ENCODE results near the gene PABPN1L. TPM values are rescaled to one million over a fixed set of nuclear protein-coding genes. Genes with fewer than 3 reads are reported as not detected.

Gene PABPN1L
- total and polyA plus RNA-seq, 2 of the 4 experiments (the other 2 are of a cell fraction) = not detected

- no peak overlapping the region for H3K4ac ChIP-seq (ENCODE audit: low read depth, low read length)
- H3K14ac ChIP-seq (replicated peaks; ENCODE audit: low read depth, low read length) = no peak overlapping the region
- no peaks in the 10 kb centered on the region for H4K20me1 ChIP-seq (ENCODE audit: insufficient read depth, low read length)
- ChIA-PET CTCF (no interaction called here), POLR2A (ENCODE audit: unreplicated experiment) (no interaction called here)
- ATAC-seq (ENCODE audit: low read depth) (no peak), DNase-seq (no peak)
- H3K79me1 ChIP-seq (ENCODE audit: low read depth in 1 of 2, low read length in 2 of 2) = no peaks in the 10 kb centered on the region
- H2AFZ ChIP-seq (replicated peaks; ENCODE audit: low read length, poor library complexity) = no peak overlapping the region
- no peak overlapping the region for H4K91ac ChIP-seq (ENCODE audit: insufficient read depth, low read depth, low read length)
- H3K9me1 ChIP-seq (ENCODE audit: insufficient read depth, low read length) = no peaks in the 10 kb centered on the region
- no peak overlapping the region for H2AK9ac ChIP-seq (replicated peaks; ENCODE audit: low read depth, low read length, poor library complexity)
- no peaks in the 10 kb centered on the region for H3K36me3 ChIP-seq (ENCODE audit: control insufficient read depth, insufficient read depth, low read length)
- WGBS, 2 experiments (ENCODE audit: extremely low coverage in 2 of 2, insufficient read length in 1 of 2) = 66% methylated on average over 12 of the region's 27 CpGs; no CpG with 5 or more reads in 1 of the 2 experiments
- BruUV-seq (replicated peaks) = no TSS peak
- TF ChIP-seq USF2 (IDR thresholded peaks at IDR 0.05; ENCODE audit: low read depth, low read length) (no peak), ELK1 (IDR thresholded peaks at IDR 0.05; ENCODE audit: borderline replicate concordance, low read depth, low read length) (no peak), NFE2L2 (IDR thresholded peaks at IDR 0.05; ENCODE audit: low read depth, low read length) (no peak), CTCF (conservative IDR thresholded peaks at IDR 0.05; ENCODE audit: low read depth, low read length) (no peak), CEBPB (IDR thresholded peaks at IDR 0.05; ENCODE audit: low read depth, low read length) (no peak)
- H2BK5ac ChIP-seq (ENCODE audit: low read depth, low read length, poor library complexity, severe bottlenecking) = no peak overlapping the region
- no peak overlapping the region for H4K8ac ChIP-seq (ENCODE audit: low read depth in 2 of 2, low read length in 2 of 2)
- in situ Hi-C loops (cut with MboI; ENCODE audit: low sequenced_read_pairs) = no loop called here
- peaks cover 30% of the 10 kb centered on the region for H3K27me3 ChIP-seq (ENCODE audit: control insufficient read depth, insufficient read depth, low read length)
- H2AK5ac ChIP-seq (ENCODE audit: low read depth, low read length) = no peak overlapping the region
- no peak overlapping the region for H4K5ac ChIP-seq (ENCODE audit: low read depth, low read length)
- H3K4me1 ChIP-seq (ENCODE audit: control insufficient read depth, insufficient read depth, low read length) = peaks cover 3% of the 10 kb centered on the region; the same call in 1 of the 2 replicates
- no peak overlapping the region for H3K4me3 ChIP-seq (ENCODE audit: insufficient read depth, low read depth, low read length)
- no peak overlapping the region for H2BK20ac ChIP-seq (ENCODE audit: low read depth, low read length)
- no peak overlapping the region for H3K18ac ChIP-seq (ENCODE audit: low read depth, low read length)
- H3K56ac ChIP-seq (ENCODE audit: extremely low read depth, insufficient read depth, low read length) = no peak overlapping the region
- H2BK120ac ChIP-seq (ENCODE audit: low read depth, low read length) = no peak overlapping the region
- no peak overlapping the region for H3K9ac ChIP-seq (ENCODE audit: low read depth, low read length)
- no peak overlapping the region for H3K27ac ChIP-seq (ENCODE audit: insufficient read depth, low read length)
- no peak overlapping the region for H3K4me2 ChIP-seq (ENCODE audit: low read depth, low read length)
- intact Hi-C loops (cut with micrococcal nuclease) = no loop called here
- H3K23ac ChIP-seq (ENCODE audit: low read depth, low read length) = no peak overlapping the region
- H2BK15ac ChIP-seq (ENCODE audit: low read depth, low read length) = no peak overlapping the region
- H3K9me3 ChIP-seq (ENCODE audit: control insufficient read depth, insufficient read depth, low read length) = no peaks in the 10 kb centered on the region
- dilution Hi-C loops (cut with HindIII; ENCODE audit: low sequenced_read_pairs, unreplicated experiment) = no loop called here
Observed at GRCh38 chr16:88881675-88882357, 15.4 kb upstream of the PABPN1L start.

Data from IMR-90 (cell line).